D721Med (cell line): ENCODE measurements around the gene SUMF1.

ENCODE experiments used
- DNase-seq: peaks from one replicate; pipeline ENCODE4 v3.0.0; 2011; ENCODE audit warnings: low spot score; ENCODE audit not compliant: insufficient read length
- FAIRE-seq: peaks from 2 replicates; lab custom pipeline; 2011; peaks lifted over from hg19 to GRCh38; lab: Jason Lieb, UNC
- TF ChIP-seq, protein P1 (sequence below): IDR thresholded peaks from 2 replicates; pipeline ENCODE4 v1.5.1; 2012; ENCODE audit warnings: mild to moderate bottlenecking, control low read depth; ENCODE audit not compliant: insufficient read depth; ENCODE audit errors: missing control alignments

The SUMF1 gene

DNA sequence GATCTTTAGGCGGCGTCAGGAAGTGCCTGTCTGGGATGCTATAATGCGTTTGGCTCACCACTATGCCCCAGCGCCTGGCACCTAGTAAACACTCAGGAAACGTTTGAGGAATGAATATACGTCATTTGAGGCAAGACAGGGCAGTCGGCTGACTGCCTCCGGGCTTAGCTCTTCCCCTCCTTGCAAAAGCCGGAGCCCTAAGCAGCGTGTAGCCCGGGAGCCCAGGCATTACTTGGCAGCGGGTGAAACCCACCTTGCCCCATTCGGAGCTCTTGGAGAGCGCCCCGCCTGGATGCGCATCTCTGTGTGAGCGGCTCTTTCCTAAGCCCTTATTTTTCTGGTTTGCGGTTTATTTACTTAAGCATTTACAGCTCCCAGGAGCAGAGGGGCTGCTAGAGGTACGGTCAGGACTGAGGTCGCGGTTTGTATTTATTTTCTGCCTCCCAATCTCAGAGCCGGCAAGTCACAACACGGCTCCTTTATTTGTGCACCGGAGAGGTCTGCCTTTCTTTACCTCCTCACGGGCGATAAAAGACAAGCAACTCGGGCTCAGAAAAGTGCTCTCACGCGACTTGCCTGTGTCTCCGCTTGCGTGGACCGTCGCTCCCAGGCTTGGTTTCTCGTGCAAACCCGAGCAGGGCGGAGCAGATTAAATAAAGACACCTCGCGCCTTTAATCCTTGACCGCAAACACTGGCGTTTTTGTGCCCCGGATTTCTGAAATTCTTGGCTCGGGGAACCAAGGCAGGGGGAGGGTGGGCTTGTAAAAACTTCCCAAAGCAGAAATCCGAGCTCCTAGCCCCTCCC, 25.3 kb upstream of the SUMF1 start:
- FAIRE-seq (no peak), DNase-seq (no peak)
- TF ChIP-seq, protein P1, sequence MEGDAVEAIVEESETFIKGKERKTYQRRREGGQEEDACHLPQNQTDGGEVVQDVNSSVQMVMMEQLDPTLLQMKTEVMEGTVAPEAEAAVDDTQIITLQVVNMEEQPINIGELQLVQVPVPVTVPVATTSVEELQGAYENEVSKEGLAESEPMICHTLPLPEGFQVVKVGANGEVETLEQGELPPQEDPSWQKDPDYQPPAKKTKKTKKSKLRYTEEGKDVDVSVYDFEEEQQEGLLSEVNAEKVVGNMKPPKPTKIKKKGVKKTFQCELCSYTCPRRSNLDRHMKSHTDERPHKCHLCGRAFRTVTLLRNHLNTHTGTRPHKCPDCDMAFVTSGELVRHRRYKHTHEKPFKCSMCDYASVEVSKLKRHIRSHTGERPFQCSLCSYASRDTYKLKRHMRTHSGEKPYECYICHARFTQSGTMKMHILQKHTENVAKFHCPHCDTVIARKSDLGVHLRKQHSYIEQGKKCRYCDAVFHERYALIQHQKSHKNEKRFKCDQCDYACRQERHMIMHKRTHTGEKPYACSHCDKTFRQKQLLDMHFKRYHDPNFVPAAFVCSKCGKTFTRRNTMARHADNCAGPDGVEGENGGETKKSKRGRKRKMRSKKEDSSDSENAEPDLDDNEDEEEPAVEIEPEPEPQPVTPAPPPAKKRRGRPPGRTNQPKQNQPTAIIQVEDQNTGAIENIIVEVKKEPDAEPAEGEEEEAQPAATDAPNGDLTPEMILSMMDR, result no peak

DNA sequence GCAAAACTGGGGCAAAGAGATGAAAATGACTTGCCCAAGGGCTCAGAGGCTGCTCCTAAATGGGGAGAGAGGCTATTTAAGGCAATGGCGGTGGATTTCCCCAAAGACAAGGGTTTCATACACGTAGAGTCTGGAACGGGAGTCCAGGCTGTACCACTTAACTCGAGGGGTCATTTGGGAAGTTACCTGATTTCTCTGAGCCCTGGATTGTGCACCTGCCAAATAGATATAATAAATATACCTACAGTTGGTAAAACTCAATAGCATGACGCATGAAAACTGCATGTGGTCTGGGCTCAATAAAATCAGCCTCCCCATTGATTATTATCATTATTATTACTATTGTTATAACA, 24.8 kb upstream of the SUMF1 start:
- DNase-seq (no peak), FAIRE-seq (no peak)

DNA sequence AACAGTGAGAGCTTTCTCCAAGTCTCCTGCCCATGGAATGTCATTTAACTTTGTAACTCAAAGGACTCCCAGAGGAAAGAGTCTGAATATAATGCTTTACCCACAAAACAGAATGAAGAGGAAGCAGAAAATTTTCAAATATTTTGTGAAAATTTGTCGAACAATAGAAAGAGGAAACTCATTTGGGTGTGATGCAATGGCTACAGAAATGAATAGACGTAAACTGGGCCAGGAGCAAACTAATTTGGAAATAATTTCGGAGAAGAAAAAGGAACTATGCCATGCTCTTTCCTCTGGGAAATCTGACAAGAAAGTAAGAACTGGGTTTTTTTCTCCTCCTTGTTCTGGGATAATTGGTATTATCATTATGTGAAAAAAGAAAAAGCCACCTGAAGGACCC, 11.2 kb upstream of the SUMF1 start:
- DNase-seq (no peak), FAIRE-seq (no peak)
- TF ChIP-seq, protein P1, result no peak

More for the DNA sequence above, 24.8 kb upstream of the SUMF1 start:
- TF ChIP-seq, protein P1, result no peak

DNA sequence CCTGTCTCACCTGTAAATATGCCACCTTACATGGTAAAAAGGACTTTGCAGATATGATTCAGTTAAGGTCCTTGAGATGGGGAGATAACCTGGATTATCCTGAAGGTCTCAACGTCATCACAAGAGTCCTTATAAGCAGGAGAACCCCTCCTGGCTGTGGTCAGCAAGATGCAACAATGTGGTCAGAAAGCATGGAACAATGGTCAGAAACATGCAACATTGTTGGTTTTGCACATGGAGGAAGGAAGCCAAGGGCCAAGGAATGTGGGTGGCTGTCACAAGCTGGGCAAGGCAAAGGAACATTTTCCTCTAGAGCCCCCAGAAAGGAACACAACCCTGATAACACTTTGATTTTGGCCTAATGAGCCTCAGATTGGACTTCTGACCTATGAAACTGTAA, 9.4 kb upstream of the SUMF1 start:
- DNase-seq (no peak), FAIRE-seq (no peak)
- TF ChIP-seq, protein P1, result no peak

DNA sequence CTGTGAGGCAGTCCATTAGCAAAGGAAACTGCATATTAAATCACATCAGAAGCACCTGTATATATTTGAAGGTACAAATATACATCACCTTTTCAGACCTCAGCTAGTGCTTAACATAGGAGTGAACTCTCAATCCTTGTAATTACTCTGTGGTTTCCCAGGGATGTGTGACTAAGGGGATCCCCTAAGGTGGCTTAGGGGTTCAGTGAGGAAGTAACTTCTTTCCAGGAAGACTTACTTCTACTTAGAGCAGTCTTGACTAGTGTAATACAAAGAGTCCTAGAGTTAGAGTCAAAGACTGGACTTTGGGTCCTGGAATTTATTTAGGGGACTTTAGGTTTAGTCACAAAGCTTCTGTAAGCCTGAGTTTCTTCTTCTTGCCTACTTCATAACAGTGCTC, 8.7 kb upstream of the SUMF1 start:
- TF ChIP-seq, protein P1, result no peak
- no peak for DNase-seq
- no peak for FAIRE-seq

DNA sequence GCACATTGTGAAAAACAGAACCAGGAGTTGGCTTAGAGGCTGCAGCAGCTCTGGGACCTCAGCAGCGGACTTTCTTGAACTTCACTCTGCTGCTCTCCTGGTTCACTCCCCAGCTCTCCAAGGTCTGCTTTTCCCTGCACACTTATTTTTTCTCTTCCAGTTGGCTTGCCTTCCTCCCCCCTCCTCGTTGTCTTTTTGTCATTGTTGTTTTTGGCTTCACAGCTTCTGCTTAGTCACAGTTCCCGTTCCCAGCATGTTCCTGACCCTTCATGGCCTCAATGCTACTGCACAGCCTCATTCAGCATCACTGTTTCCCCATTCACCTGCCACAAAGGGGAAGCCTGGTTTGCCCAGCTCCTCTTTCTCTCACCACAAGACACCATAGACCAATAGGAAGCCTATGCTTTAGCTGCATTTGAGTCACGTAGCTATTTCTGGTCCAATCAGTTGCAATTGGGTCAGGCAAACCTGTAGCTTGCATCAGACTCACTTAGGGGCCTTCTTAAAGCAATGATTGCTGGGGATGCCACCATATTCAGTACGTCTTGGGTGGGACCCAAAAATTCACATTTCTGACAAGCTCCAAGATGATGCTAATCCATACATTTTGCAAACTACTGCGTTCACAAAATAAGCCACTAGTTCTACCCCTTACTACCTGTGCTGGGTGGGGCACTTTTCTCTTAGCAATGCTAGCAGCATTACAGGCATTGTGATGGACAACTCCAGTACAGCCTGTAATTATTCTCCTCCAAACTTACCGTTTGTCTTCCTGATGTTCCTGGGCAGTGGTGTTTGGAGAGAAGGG, 7.8 kb upstream of the SUMF1 start:
- TF ChIP-seq, protein P1, result no peak
- DNase-seq (no peak), FAIRE-seq (no peak)
